H9 (cell line): Measurements from ENCODE around the gene TESK2. TPM values are rescaled to one million over a fixed set of nuclear protein-coding genes. Genes with fewer than 3 reads are reported as not detected.
"Not testable (repeated sequence)": the region's sequence is repeated elsewhere in the genome, so short reads cannot be mapped to it uniquely, and the experiment has no call there.

Source experiments
- DNase-seq: peaks from one replicate; pipeline ENCODE4 v3.0.0-alpha.2; 2017
- H2AFZ ChIP-seq: one replicate; pipeline ENCODE4 v1.6.1; 2013; ENCODE audit warnings: mild to moderate bottlenecking, low read length, control low read depth, moderate library complexity
- H2AK5ac ChIP-seq: 2 replicates; pipeline ENCODE4 v1.6.1; 2013; ENCODE audit warnings: low read length, control low read depth, mixed read lengths; ENCODE audit not compliant: insufficient read length
- H2BK120ac ChIP-seq: one replicate; pipeline ENCODE4 v1.6.1; 2013; ENCODE audit warnings: low read depth, mild to moderate bottlenecking, low read length, control low read depth, inconsistent platforms; ENCODE audit not compliant: poor library complexity, severe bottlenecking
- H2BK12ac ChIP-seq: 2 replicates; pipeline ENCODE4 v1.6.1; 2013; ENCODE audit warnings: low read length, control low read depth, mixed read lengths, low read depth; ENCODE audit not compliant: insufficient read length
- H2BK15ac ChIP-seq: 2 replicates; pipeline ENCODE4 v1.6.1; 2013; ENCODE audit warnings: low read depth, low read length, control low read depth
- H2BK20ac ChIP-seq: one replicate; pipeline ENCODE4 v1.6.1; 2013; ENCODE audit warnings: low read depth, mild to moderate bottlenecking, low read length, control low read depth, inconsistent platforms; ENCODE audit not compliant: poor library complexity, severe bottlenecking
- H2BK5ac ChIP-seq: 2 replicates; pipeline ENCODE4 v1.6.1; 2013; ENCODE audit warnings: low read length, control low read depth, mixed read lengths; ENCODE audit not compliant: insufficient read length
- H3K14ac ChIP-seq: 2 replicates; pipeline ENCODE4 v1.6.1; 2013; ENCODE audit warnings: low read length, control low read depth; ENCODE audit not compliant: insufficient read depth
- H3K18ac ChIP-seq: 2 replicates; pipeline ENCODE4 v1.6.1; 2013; ENCODE audit warnings: low read depth, mild to moderate bottlenecking, mixed read lengths, low read length, control low read depth; ENCODE audit not compliant: insufficient read length
- H3K23ac ChIP-seq: 2 replicates; pipeline ENCODE4 v1.6.1; 2013; ENCODE audit warnings: low read length, control low read depth, mixed read lengths, low read depth; ENCODE audit not compliant: insufficient read length
- H3K23me2 ChIP-seq: 2 replicates; pipeline ENCODE4 v1.6.1; 2013; ENCODE audit warnings: low read depth, mild to moderate bottlenecking, mixed read lengths, low read length, control low read depth; ENCODE audit not compliant: insufficient read length, poor library complexity, severe bottlenecking
- H3K27ac ChIP-seq: 2 replicates; pipeline ENCODE4 v1.5.1; 2013; ENCODE audit warnings: low read length, control low read depth, mixed read lengths, low read depth; ENCODE audit not compliant: insufficient read length
- H3K27me3 ChIP-seq: 2 replicates; pipeline ENCODE4 v1.6.1; 2013; ENCODE audit warnings: low read length, control low read depth, inconsistent platforms; ENCODE audit not compliant: insufficient read depth
- H3K4ac ChIP-seq: 2 replicates; pipeline ENCODE4 v1.6.1; 2013; ENCODE audit warnings: low read depth, mild to moderate bottlenecking, control low read depth, inconsistent platforms, low read length, moderate library complexity
- H3K4me1 ChIP-seq: 2 replicates; pipeline ENCODE4 v1.6.1; 2013; ENCODE audit warnings: low read length, control low read depth, inconsistent platforms; ENCODE audit not compliant: insufficient read depth
- H3K4me2 ChIP-seq: 2 replicates; pipeline ENCODE4 v1.6.1; 2013; ENCODE audit warnings: low read length, control low read depth, mixed read lengths; ENCODE audit not compliant: insufficient read length, insufficient read depth
- H3K56ac ChIP-seq: 2 replicates; pipeline ENCODE4 v1.6.1; 2013; ENCODE audit warnings: low read depth, mild to moderate bottlenecking, mixed read lengths, low read length, control low read depth; ENCODE audit not compliant: insufficient read length
- H3K79me1 ChIP-seq: 2 replicates; pipeline ENCODE4 v1.6.1; 2013; ENCODE audit warnings: low read depth, mild to moderate bottlenecking, moderate library complexity, low read length, control low read depth, inconsistent platforms; ENCODE audit not compliant: insufficient read depth, poor library complexity, severe bottlenecking
- H3K79me2 ChIP-seq: 2 replicates; pipeline ENCODE4 v1.6.1; 2013; ENCODE audit warnings: low read length, control low read depth, inconsistent platforms; ENCODE audit not compliant: insufficient read depth
- H3K9ac ChIP-seq: 2 replicates; pipeline ENCODE4 v1.6.1; 2013; ENCODE audit warnings: low read length, control low read depth, mixed read lengths; ENCODE audit not compliant: insufficient read length; ENCODE audit errors: extremely low read depth
- H3K9me3 ChIP-seq: one replicate; pipeline ENCODE4 v1.6.1; 2013; ENCODE audit warnings: low read depth, low read length, inconsistent platforms; ENCODE audit not compliant: control insufficient read depth
- H3T11ph ChIP-seq: one replicate; pipeline ENCODE4 v1.6.1; 2013; ENCODE audit warnings: mild to moderate bottlenecking, low read length, control low read depth, inconsistent platforms
- H4K20me1 ChIP-seq: one replicate; pipeline ENCODE4 v1.6.1; 2013; ENCODE audit not compliant: control insufficient read depth, insufficient read length, insufficient read depth
- H4K5ac ChIP-seq: 2 replicates; pipeline ENCODE4 v1.6.1; 2013; ENCODE audit warnings: low read depth, mild to moderate bottlenecking, mixed read lengths, low read length, control low read depth; ENCODE audit not compliant: insufficient read length
- H4K8ac ChIP-seq: replicated peaks from 2 replicates; pipeline ENCODE4 v1.6.1; 2013; ENCODE audit warnings: low read length, control low read depth, mixed read lengths, low read depth; ENCODE audit not compliant: insufficient read length
- H4K91ac ChIP-seq: 2 replicates; pipeline ENCODE4 v1.6.1; 2013; ENCODE audit warnings: low read depth, mild to moderate bottlenecking, moderate library complexity, mixed read lengths, low read length, control low read depth; ENCODE audit not compliant: insufficient read length
- H3K27ac Mint-ChIP-seq, 3 experiments: 2 replicates in 2 of 3; 3 replicates in 1 of 3; pipeline ENCODE4 v1.8.0; 2020 to 2021; ENCODE audit warnings: mixed read lengths in 3 of 3, mild to moderate bottlenecking in 1 of 3, moderate library complexity in 1 of 3
- H3K27me3 Mint-ChIP-seq: 2 replicates; pipeline ENCODE4 v1.8.0; 2021; ENCODE audit warnings: low read depth, mild to moderate bottlenecking, moderate library complexity, mixed read lengths
- H3K36me3 Mint-ChIP-seq, 3 experiments: 2 replicates in 2 of 3; 3 replicates in 1 of 3; pipeline ENCODE4 v1.8.0; 2020 to 2021; ENCODE audit warnings: low read depth in 3 of 3, mixed read lengths in 3 of 3; ENCODE audit not compliant: insufficient read depth in 1 of 3
- H3K4me1 Mint-ChIP-seq, 2 experiments: 2 replicates each; pipeline ENCODE4 v1.8.0; 2020; ENCODE audit warnings: mixed read lengths in 2 of 2
- H3K4me3 Mint-ChIP-seq, 2 experiments: 2 replicates in 1 of 2; 3 replicates in 1 of 2; pipeline ENCODE4 v1.8.0; 2020 to 2021; ENCODE audit warnings: mild to moderate bottlenecking in 2 of 2, mixed read lengths in 2 of 2, moderate library complexity in 1 of 2
- H3K9me3 Mint-ChIP-seq, 2 experiments: 2 replicates in 1 of 2; 3 replicates in 1 of 2; pipeline ENCODE4 v1.8.0; 2020; ENCODE audit warnings: mild to moderate bottlenecking in 2 of 2, mixed read lengths in 2 of 2, moderate library complexity in 1 of 2
- CTCF ChIP-seq: fragments of 200-600 bp; sonication (generic); conservative IDR thresholded peaks from 3 replicates; pipeline ENCODE4 v1.8.0; 2021; ENCODE audit warnings: antibody characterized with exemption, mild to moderate bottlenecking
- WGBS: extraction: QIAGEN DNeasy Blood & Tissue Kit; methylation state at CpG from one replicate; pipeline ENCODE4 v1.1.7; 2013; ENCODE audit warnings: missing lambda C conversion rate, low lambda C conversion rate, mixed read lengths; ENCODE audit not compliant: insufficient read length; ENCODE audit errors: extremely low coverage; 5-methylcytosine and 5-hydroxymethylcytosine counted together
- total RNA-seq: library from RNA; stranded (reverse); gene quantifications from 2 replicates; pipeline ENCODE4 v1.2.1, GENCODE V29; 2021

The TESK2 gene
- total RNA-seq, 1 experiment from 2014 or later, result 7.2 TPM

- Histone ChIP-seq H2BK5ac (no peak overlapping the region), H2BK20ac (no peak overlapping the region), H4K91ac (no peak overlapping the region), H3K4me2 (no peak overlapping the region), H3K9ac (no peak overlapping the region), H3K56ac (no peak overlapping the region), H3K14ac (no peak overlapping the region), H2BK15ac (no peak overlapping the region), H2BK12ac (no peak overlapping the region), H2AK5ac (no peak overlapping the region), H2BK120ac (no peak overlapping the region), H3K4me1 (no peaks in the 10 kb centered on the region), H4K20me1 (no peaks in the 10 kb centered on the region), H3K23me2 (no peaks in the 10 kb centered on the region), H3T11ph (no peak overlapping the region), H4K8ac (no peak overlapping the region), H3K4ac (no peak overlapping the region), H3K23ac (no peak overlapping the region), H3K27ac (no peak overlapping the region), H3K79me2 (no peaks in the 10 kb centered on the region), H2AFZ (no peak overlapping the region), H4K5ac (no peak overlapping the region), H3K9me3 (no peaks in the 10 kb centered on the region), H3K27me3 (no peaks in the 10 kb centered on the region), H3K18ac (no peak overlapping the region), H3K79me1 (no peaks in the 10 kb centered on the region)
- DNase-seq, result no peak
- no CpG with 5 or more reads among the region's 3 CpGs for WGBS
- Mint-ChIP-seq H3K27ac (no peak overlapping the region; a peak in 1 of 7 replicates), H3K9me3 (no peaks in the 10 kb centered on the region), H3K4me3 (no peak overlapping the region), H3K4me1 (no peaks in the 10 kb centered on the region), H3K36me3 (no peaks in the 10 kb centered on the region; a peak in 2 of 7 replicates), H3K27me3 (no peaks in the 10 kb centered on the region)
- no peak for TF ChIP-seq CTCF
These were observed 13.3 kb downstream of the TESK2 start for GRCh38 chr1:45477646-45478045.

- H3K4me1 ChIP-seq, H3K56ac ChIP-seq, H3K27me3 Mint-ChIP-seq, H3K9me3 Mint-ChIP-seq, H3T11ph ChIP-seq, H3K36me3 Mint-ChIP-seq, H4K20me1 ChIP-seq, H3K4me3 Mint-ChIP-seq, H2AFZ ChIP-seq, H3K9ac ChIP-seq, H3K4me1 Mint-ChIP-seq, H3K27ac ChIP-seq, DNase-seq, H4K8ac ChIP-seq, H3K23ac ChIP-seq, H3K18ac ChIP-seq, H2AK5ac ChIP-seq, H2BK120ac ChIP-seq, H3K14ac ChIP-seq, H3K27ac Mint-ChIP-seq, H3K79me2 ChIP-seq, H3K79me1 ChIP-seq, H3K4ac ChIP-seq, H2BK12ac ChIP-seq, H3K27me3 ChIP-seq, H3K9me3 ChIP-seq, H4K91ac ChIP-seq, H2BK15ac ChIP-seq, H2BK20ac ChIP-seq, H3K4me2 ChIP-seq, H3K23me2 ChIP-seq, H4K5ac ChIP-seq, H2BK5ac ChIP-seq: not testable (repeated sequence)
- WGBS, result no CpG with 5 or more reads among the region's 6 CpGs
These were observed 16.8 kb downstream of the TESK2 start for GRCh38 chr1:45474194-45474593.
